ENCODE data around the gene IGSF21. TPM values are rescaled to one million over a fixed set of nuclear protein-coding genes. Genes with fewer than 3 reads are reported as not detected.

The IGSF21 gene
- total and polyA plus RNA-seq, 2 of the 4 experiments (the other 2 are of a cell fraction): not detected

DNA sequence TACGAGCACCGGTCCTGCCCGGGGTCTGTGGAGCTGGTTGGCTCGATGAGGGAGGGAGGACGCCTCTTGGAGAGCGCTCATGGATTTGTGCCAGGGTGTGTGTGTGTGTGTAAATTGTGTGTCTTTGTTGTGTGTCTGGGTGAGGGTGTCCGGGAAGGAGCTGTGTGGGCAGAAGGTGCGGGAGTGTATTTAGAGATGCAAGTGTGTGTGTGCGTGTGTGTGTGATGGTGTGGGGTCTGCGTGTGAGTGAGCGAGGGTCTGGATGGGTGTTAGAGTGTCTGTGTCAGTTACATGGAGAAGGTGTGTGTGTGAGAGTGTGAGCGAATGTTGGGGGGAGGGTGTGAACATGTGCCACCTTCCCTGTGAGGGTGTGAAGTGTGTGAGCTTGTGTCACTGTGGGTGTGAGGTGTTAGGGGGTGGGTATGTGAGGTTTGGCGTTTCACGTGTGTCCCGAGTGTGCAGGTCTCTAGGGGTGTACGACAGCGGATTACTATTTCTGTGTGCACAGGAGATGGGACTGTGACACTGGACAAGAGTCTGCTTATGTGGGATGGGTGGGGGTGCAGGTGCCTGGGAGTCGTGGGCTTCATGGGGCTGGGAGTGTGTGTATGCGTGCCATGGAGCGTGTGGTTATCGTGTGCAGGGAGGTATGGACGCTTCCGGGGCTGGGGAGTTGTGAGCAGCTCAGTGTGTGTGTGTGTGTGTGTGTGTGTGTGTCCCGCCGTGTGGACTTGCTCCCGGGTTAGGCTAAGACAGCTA is 880 bp downstream of the IGSF21 start:
- Histone ChIP-seq H3K9me3 (ENCODE audit: control insufficient read depth, insufficient read depth, low read length) (no peaks in the 10 kb centered on the region), H3K56ac (ENCODE audit: extremely low read depth, insufficient read depth, low read length) (no peak overlapping the region), H4K8ac (ENCODE audit: low read depth in 2 of 2, low read length in 2 of 2) (no peak overlapping the region), H3K27ac (ENCODE audit: insufficient read depth, low read length) (no peak overlapping the region), H3K9me1 (ENCODE audit: insufficient read depth, low read length) (peaks cover 4% of the 10 kb centered on the region), H4K20me1 (ENCODE audit: insufficient read depth, low read length) (peaks cover 5% of the 10 kb centered on the region; the same call in 1 of the 2 replicates), H3K4ac (ENCODE audit: low read depth, low read length) (no peak overlapping the region), H3K79me1 (ENCODE audit: low read depth in 1 of 2, low read length in 2 of 2) (no peaks in the 10 kb centered on the region), H2AK9ac (replicated peaks; ENCODE audit: low read depth, low read length, poor library complexity) (no peak overlapping the region), H3K9ac (ENCODE audit: low read depth, low read length) (no peak overlapping the region), H3K23ac (ENCODE audit: low read depth, low read length) (no peak overlapping the region), H3K4me1 (ENCODE audit: control insufficient read depth, insufficient read depth, low read length) (no peaks in the 10 kb centered on the region), H3K27me3 (ENCODE audit: control insufficient read depth, insufficient read depth, low read length) (peaks cover 49% of the 10 kb centered on the region), H3K4me3 (ENCODE audit: insufficient read depth, low read depth, low read length) (no peak overlapping the region), H4K5ac (ENCODE audit: low read depth, low read length) (no peak overlapping the region), H2AFZ (replicated peaks; ENCODE audit: low read length, poor library complexity) (no peak overlapping the region), H2BK20ac (ENCODE audit: low read depth, low read length) (no peak overlapping the region), H3K36me3 (ENCODE audit: control insufficient read depth, insufficient read depth, low read length) (no peaks in the 10 kb centered on the region), H2BK120ac (ENCODE audit: low read depth, low read length) (no peak overlapping the region), H2BK5ac (ENCODE audit: low read depth, low read length, poor library complexity, severe bottlenecking) (no peak overlapping the region), H2AK5ac (ENCODE audit: low read depth, low read length) (no peak overlapping the region), H3K4me2 (ENCODE audit: low read depth, low read length) (no peak overlapping the region), H4K91ac (ENCODE audit: insufficient read depth, low read depth, low read length) (no peak overlapping the region), H3K14ac (replicated peaks; ENCODE audit: low read depth, low read length) (no peak overlapping the region), H3K18ac (ENCODE audit: low read depth, low read length) (no peak overlapping the region), H2BK15ac (ENCODE audit: low read depth, low read length) (no peak overlapping the region)
- dilution Hi-C loops (cut with HindIII; ENCODE audit: low sequenced_read_pairs, unreplicated experiment): no loop called here
- intact Hi-C loops (cut with micrococcal nuclease): no loop called here
- BruUV-seq (replicated peaks): no TSS peak
- TF ChIP-seq CEBPB (IDR thresholded peaks at IDR 0.05; ENCODE audit: low read depth, low read length): no peak
- no peak for TF ChIP-seq RFX5 (IDR thresholded peaks at IDR 0.05; ENCODE audit: low read depth, low read length)
- TF ChIP-seq MXI1 (IDR thresholded peaks at IDR 0.05; ENCODE audit: borderline replicate concordance, low read depth, low read length): no peak
- no peak for TF ChIP-seq MAFK (IDR thresholded peaks at IDR 0.05; ENCODE audit: low read depth, low read length)
- TF ChIP-seq MAZ (IDR thresholded peaks at IDR 0.05; ENCODE audit: borderline replicate concordance, low read depth, low read length): no peak
- TF ChIP-seq POLR2A (IDR thresholded peaks at IDR 0.05; ENCODE audit: low read depth, low read length): no peak
- no peak for TF ChIP-seq RAD21 (IDR thresholded peaks at IDR 0.05; ENCODE audit: low read length)
- TF ChIP-seq RCOR1 (IDR thresholded peaks at IDR 0.05; ENCODE audit: insufficient replicate concordance, low read length): no peak
- TF ChIP-seq ELK1 (IDR thresholded peaks at IDR 0.05; ENCODE audit: borderline replicate concordance, low read depth, low read length): no peak
- no peak for TF ChIP-seq NFE2L2 (IDR thresholded peaks at IDR 0.05; ENCODE audit: low read depth, low read length)
- TF ChIP-seq CHD1 (IDR thresholded peaks at IDR 0.05; ENCODE audit: low read depth, low read length): no peak
- TF ChIP-seq, protein P1, sequence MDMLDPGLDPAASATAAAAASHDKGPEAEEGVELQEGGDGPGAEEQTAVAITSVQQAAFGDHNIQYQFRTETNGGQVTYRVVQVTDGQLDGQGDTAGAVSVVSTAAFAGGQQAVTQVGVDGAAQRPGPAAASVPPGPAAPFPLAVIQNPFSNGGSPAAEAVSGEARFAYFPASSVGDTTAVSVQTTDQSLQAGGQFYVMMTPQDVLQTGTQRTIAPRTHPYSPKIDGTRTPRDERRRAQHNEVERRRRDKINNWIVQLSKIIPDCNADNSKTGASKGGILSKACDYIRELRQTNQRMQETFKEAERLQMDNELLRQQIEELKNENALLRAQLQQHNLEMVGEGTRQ (IDR thresholded peaks at IDR 0.05; ENCODE audit: low read depth, low read length): no peak
- TF ChIP-seq, protein P2, sequence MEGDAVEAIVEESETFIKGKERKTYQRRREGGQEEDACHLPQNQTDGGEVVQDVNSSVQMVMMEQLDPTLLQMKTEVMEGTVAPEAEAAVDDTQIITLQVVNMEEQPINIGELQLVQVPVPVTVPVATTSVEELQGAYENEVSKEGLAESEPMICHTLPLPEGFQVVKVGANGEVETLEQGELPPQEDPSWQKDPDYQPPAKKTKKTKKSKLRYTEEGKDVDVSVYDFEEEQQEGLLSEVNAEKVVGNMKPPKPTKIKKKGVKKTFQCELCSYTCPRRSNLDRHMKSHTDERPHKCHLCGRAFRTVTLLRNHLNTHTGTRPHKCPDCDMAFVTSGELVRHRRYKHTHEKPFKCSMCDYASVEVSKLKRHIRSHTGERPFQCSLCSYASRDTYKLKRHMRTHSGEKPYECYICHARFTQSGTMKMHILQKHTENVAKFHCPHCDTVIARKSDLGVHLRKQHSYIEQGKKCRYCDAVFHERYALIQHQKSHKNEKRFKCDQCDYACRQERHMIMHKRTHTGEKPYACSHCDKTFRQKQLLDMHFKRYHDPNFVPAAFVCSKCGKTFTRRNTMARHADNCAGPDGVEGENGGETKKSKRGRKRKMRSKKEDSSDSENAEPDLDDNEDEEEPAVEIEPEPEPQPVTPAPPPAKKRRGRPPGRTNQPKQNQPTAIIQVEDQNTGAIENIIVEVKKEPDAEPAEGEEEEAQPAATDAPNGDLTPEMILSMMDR (conservative IDR thresholded peaks at IDR 0.05; ENCODE audit: low read depth, low read length): no peak
- no peak for TF ChIP-seq SMC3 (IDR thresholded peaks at IDR 0.05; ENCODE audit: low read depth, low read length)
- TF ChIP-seq FOS (IDR thresholded peaks at IDR 0.05; ENCODE audit: low read depth, low read length): no peak
- TF ChIP-seq BHLHE40 (IDR thresholded peaks at IDR 0.05; ENCODE audit: low read depth, low read length): no peak
- ATAC-seq (ENCODE audit: low read depth): no peak
- no peak for DNase-seq
- 3% methylated on average over 20 of the region's 26 CpGs; no CpG with 5 or more reads in 1 of the 2 experiments for WGBS, 2 experiments (ENCODE audit: extremely low coverage in 2 of 2, insufficient read length in 1 of 2)
- ChIA-PET POLR2A (ENCODE audit: unreplicated experiment) (no interaction called here), CTCF (no interaction called here)
- in situ Hi-C loops (cut with MboI; ENCODE audit: low sequenced_read_pairs): no loop called here

Measured in IMR-90 (cell line).